Right lobe of liver (tissue), 4 donors: ENCODE results near the gene TK1.

ENCODE experiments used
- CTCF ChIP-seq, 4 donors: fragments of 200-600 bp in 3 of 4; fragments of 450-650 bp in 1 of 4; IDR thresholded peaks; one replicate each; pipeline versions ENCODE4 v1.5.1 to v1.8.0; 2016 to 2022; ENCODE audit warnings: antibody characterized with exemption in 4 of 4, mild to moderate bottlenecking in 2 of 4
- POLR2A ChIP-seq: fragments of 450-650 bp; IDR thresholded peaks from one replicate; pipeline ENCODE4 v1.6.1; 2017; ENCODE audit warnings: antibody characterized with exemption, mild to moderate bottlenecking
- donor health status: DM: no; HTN: no; CAD: no.
- donor health status: DM: no; HTN: no; CAD: no.
- donor health status: DM: no; HTN: yes; CAD: no.

GRCh38 chr17:78179372-78179771, 7.5 kb downstream of the TK1 start:
- TF ChIP-seq POLR2A, result no peak
- no peak for TF ChIP-seq CTCF (IDR thresholded peaks at IDR 0.05)
